HG02884 (cell line): ENCODE data around the gene RPP38.

Experiments used
- ATAC-seq: cut with Tn5 transposase; IDR thresholded peaks from one replicate; pipeline ENCODE4 v1.9.1; 2021; ENCODE audit warnings: mild to moderate bottlenecking, moderate library complexity; ENCODE audit not compliant: unreplicated experiment

RPP38 gene, protein sequence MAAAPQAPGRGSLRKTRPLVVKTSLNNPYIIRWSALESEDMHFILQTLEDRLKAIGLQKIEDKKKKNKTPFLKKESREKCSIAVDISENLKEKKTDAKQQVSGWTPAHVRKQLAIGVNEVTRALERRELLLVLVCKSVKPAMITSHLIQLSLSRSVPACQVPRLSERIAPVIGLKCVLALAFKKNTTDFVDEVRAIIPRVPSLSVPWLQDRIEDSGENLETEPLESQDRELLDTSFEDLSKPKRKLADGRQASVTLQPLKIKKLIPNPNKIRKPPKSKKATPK

DNA sequence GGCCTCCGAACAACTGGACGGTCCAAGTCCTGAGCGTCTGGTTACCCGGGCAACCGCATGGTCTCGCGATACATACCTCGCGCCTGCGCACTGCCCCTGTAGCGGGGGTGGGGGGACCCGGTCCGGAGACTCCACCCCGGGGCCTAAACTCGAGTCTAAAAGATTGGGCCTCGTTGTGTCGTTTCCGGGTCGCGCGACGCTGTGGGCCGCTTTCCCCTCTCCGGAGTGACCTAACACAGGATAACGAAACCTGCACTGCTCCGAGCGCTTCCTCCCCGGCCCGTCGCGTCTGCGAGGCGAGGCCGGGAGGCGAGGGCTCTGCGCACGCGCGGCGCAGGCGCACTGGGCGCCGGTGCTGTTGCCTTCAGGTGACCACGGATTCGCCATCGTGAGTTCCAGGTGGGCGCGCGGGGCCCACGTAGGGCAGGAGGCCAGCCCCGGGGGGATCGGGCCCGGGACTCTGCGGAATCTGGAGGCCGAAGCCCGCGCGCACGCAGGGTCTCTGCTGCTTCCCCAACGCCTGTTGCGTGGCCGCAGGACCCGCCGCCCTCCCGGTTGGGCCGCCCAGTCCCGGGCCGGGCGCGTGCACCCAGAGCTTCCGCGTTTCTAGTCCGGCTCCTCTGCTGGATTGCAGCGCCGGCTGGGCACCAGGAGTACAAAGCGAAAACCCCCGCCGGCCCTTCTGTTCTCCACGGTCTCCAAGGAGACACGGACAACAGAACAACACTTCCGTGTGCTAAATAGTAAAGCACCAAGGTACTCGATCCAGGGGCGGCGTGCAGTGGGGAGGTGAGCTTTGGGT lies at the start of gene RPP38:
TSS of gene RPP38 (plus strand) at position 345 of the 802 bp plus-strand sequence. CDS start 5,960 bp downstream, outside the sequence.
- peak; percentile 81 for ATAC-seq

- no peak for ATAC-seq
These were observed 47.6 kb upstream of the RPP38 start for GRCh38 chr10:15049533-15049932.

- no peak for ATAC-seq
These were observed 45.0 kb upstream of the RPP38 start for GRCh38 chr10:15052121-15052520.

DNA sequence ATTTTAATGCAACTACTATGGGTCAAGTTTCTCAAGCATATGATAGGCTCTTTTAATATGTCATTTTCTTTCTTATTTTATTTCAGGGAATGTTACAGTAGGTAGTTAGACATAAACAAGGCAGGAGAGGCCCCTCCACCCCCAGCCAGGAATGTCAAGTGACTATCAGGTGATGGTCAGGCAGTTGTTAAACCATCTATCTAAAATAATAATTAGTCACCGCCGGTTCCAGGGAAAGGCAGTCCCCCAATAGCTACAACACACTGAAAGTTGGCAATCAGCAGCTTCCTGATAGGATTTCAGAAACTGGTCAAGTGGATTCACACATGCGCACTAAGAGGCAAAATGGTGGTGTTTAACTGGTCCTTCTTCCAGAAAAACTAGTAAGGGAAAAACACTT lies 44.1 kb upstream of the RPP38 start:
- no peak for ATAC-seq

GRCh38 chr10:15058689-15059088 lies 38.5 kb upstream of the RPP38 start:
- no peak for ATAC-seq

DNA sequence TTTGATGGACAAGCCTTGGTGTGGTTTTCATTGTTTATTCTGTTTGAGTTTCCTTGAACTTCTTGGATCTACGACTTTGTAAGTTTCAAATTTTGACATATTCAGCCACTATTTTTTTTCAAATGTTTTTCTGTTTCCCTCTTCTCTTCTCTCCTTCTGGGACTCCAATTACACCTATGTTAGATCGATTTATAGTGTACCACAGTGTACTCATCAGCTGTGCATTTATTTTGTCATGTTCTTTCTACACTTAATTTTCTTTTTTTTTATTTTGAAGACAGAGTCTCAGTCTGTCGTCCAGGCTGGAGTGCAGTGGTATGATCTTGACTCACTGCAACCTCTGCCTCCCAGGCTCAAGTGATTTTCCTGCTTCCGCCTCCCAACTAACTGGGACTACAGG lies 37.2 kb upstream of the RPP38 start:
- ATAC-seq, result no peak

GRCh38 chr10:15060638-15061037 lies 36.5 kb upstream of the RPP38 start:
- ATAC-seq, result no peak

GRCh38 chr10:15067154-15067553 lies 30.0 kb upstream of the RPP38 start:
- no peak for ATAC-seq

- ATAC-seq, result no peak
These were observed 28.4 kb upstream of the RPP38 start for GRCh38 chr10:15068802-15069201.

DNA sequence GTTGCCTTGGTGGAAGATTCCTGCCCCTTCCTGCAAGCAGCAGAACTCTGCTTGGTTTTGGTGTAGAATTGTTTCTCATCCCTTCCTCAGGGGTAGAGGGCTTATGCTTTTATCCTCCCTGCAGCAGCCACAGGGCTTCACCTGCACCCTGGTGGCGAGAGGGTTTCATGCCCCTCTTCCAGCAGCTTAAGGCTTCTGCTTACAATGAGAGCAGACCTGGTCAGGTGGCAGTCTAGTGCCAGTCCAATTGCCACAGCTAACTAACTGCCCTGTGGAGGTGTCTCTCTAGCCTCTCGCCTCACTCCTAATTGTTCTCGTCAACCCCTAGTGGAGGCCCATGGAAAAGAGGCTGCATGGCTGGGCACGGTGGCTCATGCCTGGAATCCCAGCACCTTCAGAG lies 27.9 kb upstream of the RPP38 start:
- ATAC-seq, result no peak

DNA sequence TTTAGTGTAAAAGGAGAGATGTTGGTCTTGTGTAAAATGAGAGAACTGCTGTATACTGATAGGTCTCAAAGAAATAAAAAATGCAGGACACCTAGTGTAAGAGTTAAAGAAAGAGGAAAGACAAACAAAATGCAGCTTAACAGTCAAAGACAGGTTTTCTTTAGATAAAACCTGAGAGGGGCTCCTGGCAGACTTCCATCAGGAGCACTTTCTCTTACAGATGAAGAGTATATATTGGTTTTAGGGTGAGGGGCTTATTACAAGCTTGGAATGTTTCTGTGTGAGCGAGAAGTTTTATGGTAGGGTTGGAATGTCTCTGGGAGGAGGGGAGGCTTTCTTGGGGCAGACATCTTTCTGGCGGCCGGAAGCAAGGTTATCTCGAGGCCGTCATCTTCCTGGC lies 24.8 kb upstream of the RPP38 start:
- ATAC-seq, result no peak

- ATAC-seq, result no peak
These were observed 21.7 kb upstream of the RPP38 start for GRCh38 chr10:15075421-15075820.

DNA sequence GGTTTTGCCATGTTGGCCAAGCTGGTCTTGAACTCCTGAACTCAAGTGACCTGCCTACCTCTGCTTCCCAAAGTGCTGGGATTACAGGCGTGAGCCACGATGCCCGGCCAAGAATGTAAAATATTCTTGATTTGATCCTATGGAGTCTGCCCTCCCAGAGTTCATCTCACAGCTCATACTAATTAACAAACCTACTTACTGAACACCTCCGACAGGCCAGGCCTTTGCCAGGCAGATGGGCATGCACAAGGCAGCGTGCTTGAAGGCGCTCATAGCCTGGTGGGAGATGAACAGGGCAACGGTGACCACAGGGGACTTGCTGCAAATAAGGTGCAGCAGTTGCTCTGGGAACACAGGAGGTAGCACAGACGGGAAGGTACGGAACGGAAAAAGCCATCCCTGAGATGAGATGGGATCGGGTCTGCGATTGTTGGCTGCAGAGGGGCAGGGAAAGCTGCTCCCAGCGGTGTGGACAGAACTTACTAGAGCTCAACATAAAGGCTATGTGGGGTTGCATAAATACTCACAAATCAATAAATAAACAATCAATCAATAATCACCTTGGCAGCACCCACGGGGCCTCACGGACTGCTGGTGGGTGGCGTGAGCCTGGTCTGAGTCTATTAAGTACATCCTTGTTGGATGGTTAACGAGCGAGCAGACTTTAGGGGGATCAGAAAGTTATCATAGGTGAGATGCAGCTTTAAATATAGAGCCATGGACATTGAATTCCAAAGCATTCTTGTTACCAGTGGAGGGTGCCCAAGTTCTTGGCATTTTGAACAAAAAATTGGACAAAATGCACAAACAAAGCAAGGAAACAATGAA lies 13.3 kb upstream of the RPP38 start:
- no peak for ATAC-seq

DNA sequence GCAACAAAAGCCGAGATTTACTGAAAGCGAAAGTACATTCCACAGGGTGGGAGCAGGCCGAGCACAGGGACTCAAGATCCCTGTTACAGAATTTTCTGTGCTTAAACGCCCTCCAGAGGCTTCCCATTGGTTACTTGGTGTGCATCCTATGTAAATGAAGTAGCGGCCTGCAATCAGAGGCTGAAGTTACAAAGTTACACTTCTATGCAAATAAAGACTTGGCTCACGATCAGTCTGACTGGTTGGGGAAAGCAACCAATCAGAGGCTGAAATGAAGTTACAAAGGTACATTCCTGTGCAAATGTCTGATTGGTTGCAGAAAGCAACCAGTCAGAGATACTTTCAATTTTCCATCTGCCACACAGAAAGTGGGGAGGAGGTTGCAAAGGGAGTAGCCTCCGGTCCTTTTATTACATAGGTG lies 12.6 kb upstream of the RPP38 start:
- no peak for ATAC-seq

DNA sequence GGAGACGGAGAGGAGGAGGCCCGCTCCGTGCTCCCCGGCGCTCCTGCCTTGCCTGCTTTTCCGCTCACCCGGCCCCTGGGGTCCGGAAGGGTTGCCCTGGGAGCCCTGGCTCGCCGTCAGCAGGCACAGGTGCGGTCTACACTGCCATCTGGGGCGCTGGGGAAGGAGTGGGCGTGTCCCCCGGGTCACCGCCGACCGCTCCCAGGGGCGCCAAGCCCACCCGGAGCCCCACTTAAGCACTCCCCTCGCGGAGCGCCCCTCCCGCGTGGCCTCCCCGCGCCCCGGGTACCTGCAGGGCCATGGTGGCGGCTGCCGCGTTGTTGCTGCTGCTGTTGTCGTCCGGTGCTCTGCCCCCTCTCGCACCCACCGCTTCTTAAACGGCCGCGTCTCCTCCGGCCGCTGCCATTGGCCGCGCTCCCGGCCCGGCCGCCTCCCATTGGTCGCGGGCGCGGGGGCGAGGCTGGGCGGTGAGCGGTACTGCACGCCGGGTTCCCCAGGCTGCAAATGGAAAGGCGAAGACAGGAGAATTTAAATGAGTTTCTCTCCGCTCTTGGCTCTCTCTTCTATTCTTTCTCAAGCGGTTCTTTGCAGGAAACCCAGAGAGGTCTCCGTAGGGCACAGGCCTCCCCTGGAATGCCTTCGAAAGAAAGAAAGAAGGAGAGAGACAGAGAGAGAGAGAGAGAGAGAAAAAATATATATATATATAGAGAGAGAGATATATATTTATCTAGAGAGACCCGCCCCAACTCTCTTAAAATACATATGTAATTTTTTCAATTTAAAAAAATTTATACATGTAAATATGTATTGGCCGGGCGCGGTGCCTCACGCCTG lies 8.5 kb upstream of the RPP38 start, which contains the start of gene ACBD7:
TSS of gene ACBD7 (minus strand) at position 349 of the 834 bp plus-strand sequence. CDS start at position 301, 48 bp downstream.
- ATAC-seq, result peak; percentile 100

- ATAC-seq, result no peak
These were observed 5.7 kb upstream of the RPP38 start for GRCh38 chr10:15091418-15091817.

DNA sequence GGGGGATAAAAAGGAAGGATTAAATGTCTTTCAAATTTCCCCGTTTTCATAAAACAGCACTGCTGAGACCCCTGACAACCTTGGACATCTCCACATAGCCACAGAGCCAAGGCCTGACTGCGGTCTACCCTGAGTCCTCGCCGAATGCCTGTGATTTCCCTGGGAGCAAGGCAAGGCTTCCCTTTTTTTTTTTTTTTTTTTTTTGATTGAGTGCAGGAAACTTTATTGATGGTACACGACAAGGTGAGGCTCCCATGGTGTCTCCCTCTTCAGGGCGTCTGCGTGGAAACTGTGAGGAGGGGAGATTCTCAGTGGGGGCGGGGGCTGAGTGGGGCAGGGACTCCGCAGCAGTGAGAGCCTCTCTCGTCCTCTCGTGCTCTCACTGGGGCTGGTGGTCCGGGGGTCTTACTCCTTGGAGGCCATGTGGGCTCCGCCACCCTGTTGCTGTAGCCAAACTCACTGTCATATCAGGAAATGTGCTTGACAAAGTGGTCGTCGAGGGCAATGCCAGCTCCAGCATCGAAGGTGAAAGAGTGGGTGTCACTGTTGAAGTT lies 4.2 kb upstream of the RPP38 start:
- no peak for ATAC-seq

DNA sequence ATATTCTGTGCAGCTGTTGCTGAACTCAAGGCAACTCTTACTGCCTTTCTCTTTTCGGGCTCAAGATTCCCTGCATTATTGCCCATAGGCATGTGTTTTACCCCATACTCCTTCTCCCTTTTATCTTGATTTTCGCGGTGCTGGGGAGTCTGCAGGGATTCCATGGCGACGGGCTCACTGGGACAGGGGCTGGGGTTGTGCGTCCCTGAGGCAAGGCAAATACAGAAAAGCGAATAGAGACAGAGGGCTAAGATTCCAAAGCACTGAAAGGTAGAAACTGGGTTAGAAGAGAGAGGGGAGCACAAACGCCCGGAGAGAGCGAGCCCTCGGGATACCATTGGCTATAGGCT lies 519 bp upstream of the RPP38 start:
- peak; percentile 8 for ATAC-seq

DNA sequence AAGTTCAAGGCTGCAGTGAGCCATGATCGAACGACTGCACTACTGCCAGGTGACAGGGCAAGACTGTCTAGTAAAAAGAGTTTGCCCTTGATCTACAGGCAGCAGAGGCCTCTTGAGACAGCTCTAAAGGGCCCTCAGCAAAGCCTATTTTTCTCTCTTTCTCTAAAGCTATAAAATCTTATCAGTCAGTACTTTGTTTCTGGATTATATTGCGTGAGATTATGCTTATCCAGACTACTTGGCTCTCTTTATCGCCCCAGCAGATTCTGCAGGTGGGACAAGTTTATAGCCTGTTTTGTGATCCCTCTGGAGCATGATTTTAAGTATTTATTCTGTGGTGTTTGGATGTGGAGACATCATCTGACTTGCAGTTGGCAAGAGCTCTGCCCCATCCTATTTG lies 2.7 kb downstream of the RPP38 start:
- ATAC-seq, result no peak

DNA sequence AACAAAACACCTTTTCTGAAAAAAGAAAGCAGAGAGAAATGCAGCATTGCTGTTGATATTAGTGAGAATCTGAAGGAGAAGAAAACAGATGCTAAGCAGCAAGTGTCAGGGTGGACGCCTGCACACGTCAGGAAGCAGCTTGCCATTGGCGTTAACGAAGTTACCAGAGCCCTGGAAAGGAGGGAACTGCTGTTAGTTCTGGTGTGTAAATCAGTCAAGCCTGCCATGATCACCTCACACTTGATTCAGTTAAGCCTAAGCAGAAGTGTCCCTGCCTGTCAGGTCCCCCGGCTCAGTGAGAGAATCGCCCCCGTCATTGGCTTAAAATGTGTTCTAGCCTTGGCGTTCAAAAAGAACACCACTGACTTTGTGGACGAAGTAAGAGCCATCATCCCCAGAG lies 6.4 kb downstream of the RPP38 start:
- no peak for ATAC-seq
